ENCODE results near the gene WWP2. TPM values are rescaled to one million over a fixed set of nuclear protein-coding genes. Genes with fewer than 3 reads are reported as not detected.
"Not testable (repeated sequence)": the region's sequence is repeated elsewhere in the genome, so short reads cannot be mapped to it uniquely, and the experiment has no call there.

Gene WWP2
- total RNA-seq, 2 experiments from 2014 or later, result 41.9 to 43.0 TPM

GRCh38 chr16:69754143-69754468 lies 8.0 kb upstream of the WWP2 start:
- peaks cover 34% of the 10 kb centered on the region for H3K4me1 Mint-ChIP-seq (ENCODE audit: low read depth)
- H3K36me3 Mint-ChIP-seq (ENCODE audit: low read depth), result peaks cover 43% of the 10 kb centered on the region
- H3K36me3 ChIP-seq (ENCODE audit: insufficient read depth, low read length), result peaks cover 27% of the 10 kb centered on the region
- no peaks in the 10 kb centered on the region for H3K27me3 Mint-ChIP-seq
- no peak for TF ChIP-seq CTCF (IDR thresholded peaks at IDR 0.05)
- no peak for ATAC-seq (ENCODE audit: poor library complexity)
- H3K4me1 ChIP-seq (ENCODE audit: insufficient read depth, low read length), result peaks cover 24% of the 10 kb centered on the region
- no peaks in the 10 kb centered on the region for H3K27me3 ChIP-seq (ENCODE audit: control insufficient read depth in 1 of 2, insufficient read depth in 2 of 2, low read length in 2 of 2)
- intact Hi-C loops (cut with DNase I, micrococcal nuclease), result loop anchor here (1.0 to 10.0 kb wide), 4 partner anchors 27 to 329 kb away; partner anchors contain the start of genes CYB5B (in 1 of the 2) and NQO1 (in 1 of the 2)
- no peak for DNase-seq
- H3K4me3 Mint-ChIP-seq, result peak overlapping the region; percentile 100
- peak overlapping the region; percentile 89 for H3K27ac Mint-ChIP-seq
- POLR2A ChIA-PET, result interaction anchor here (0.8 to 3.8 kb wide), 12 partner anchors 8 to 415 kb away, joined by 3 to 62 read pairs (median 5); partner anchors contain the start of genes COG8, CYB5B, NQO1 and WWP2
- CTCF ChIA-PET, result interaction anchor here (0.6 to 2.9 kb wide), 12 partner anchors 10 to 358 kb away, joined by 3 to 19 read pairs (median 4); partner anchors contain the start of gene NQO1
- H3K4me3 ChIP-seq (ENCODE audit: low read length), result peak overlapping the region; percentile 100
- peak overlapping the region; percentile 71 to 78 for H3K27ac ChIP-seq (ENCODE audit: low read depth in 1 of 2, low read length in 2 of 2)
- no peaks in the 10 kb centered on the region for H3K9me3 ChIP-seq (ENCODE audit: control insufficient read depth in 1 of 2, insufficient read depth in 1 of 2, low read length in 2 of 2)
- H3K9me3 Mint-ChIP-seq, result no peaks in the 10 kb centered on the region

- Histone ChIP-seq H3K4me3 (ENCODE audit: low read length) (peak within 1 kb of the TSS; percentile 100), H3K4me1 (ENCODE audit: insufficient read depth, low read length) (peaks cover 24% of the 10 kb centered on the region), H3K27me3 (ENCODE audit: control insufficient read depth in 1 of 2, insufficient read depth in 2 of 2, low read length in 2 of 2) (no peaks in the 10 kb centered on the region), H3K27ac (ENCODE audit: low read depth in 1 of 2, low read length in 2 of 2) (peak within 1 kb of the TSS; percentile 71 to 78), H3K36me3 (ENCODE audit: insufficient read depth, low read length) (peaks cover 22% of the 10 kb centered on the region), H3K9me3 (ENCODE audit: control insufficient read depth in 1 of 2, insufficient read depth in 1 of 2, low read length in 2 of 2) (no peaks in the 10 kb centered on the region)
- H3K9me3 Mint-ChIP-seq, result no peaks in the 10 kb centered on the region
- ATAC-seq (ENCODE audit: poor library complexity) (peak; percentile 96), DNase-seq (peak; percentile 92 to 100 (median 97))
- TF ChIP-seq CTCF (IDR thresholded peaks at IDR 0.05), result peak; percentile 88
- H3K36me3 Mint-ChIP-seq (ENCODE audit: low read depth), result peaks cover 38% of the 10 kb centered on the region
- intact Hi-C loops (cut with DNase I, micrococcal nuclease), result loop anchor here (1.0 to 10.0 kb wide), 4 partner anchors 27 to 330 kb away; partner anchors contain the start of genes CYB5B (in 1 of the 2) and NQO1 (in 1 of the 2)
- H3K27ac Mint-ChIP-seq, result peak within 1 kb of the TSS; percentile 89
- H3K4me1 Mint-ChIP-seq (ENCODE audit: low read depth), result peaks cover 34% of the 10 kb centered on the region
- ChIA-PET POLR2A (interaction anchor here (0.5 to 3.8 kb wide), 16 partner anchors 8 to 497 kb away, joined by 3 to 62 read pairs (median 4); partner anchors contain the start of genes COG8, CYB5B, EXOSC6 and NQO1), CTCF (interaction anchor here (0.6 to 2.9 kb wide), 13 partner anchors 10 to 358 kb away, joined by 3 to 19 read pairs (median 4); partner anchors contain the start of gene NQO1)
- H3K27me3 Mint-ChIP-seq, result no peaks in the 10 kb centered on the region
- H3K4me3 Mint-ChIP-seq, result peak within 1 kb of the TSS; percentile 100
Measured at GRCh38 chr16:69754469-69755310, 7.4 kb upstream of the WWP2 start, which contains the start of gene NOB1. Gene NOB1 (minus strand): TSS chr16:69754926. CDS start chr16:69754910, 16 bp downstream.

GRCh38 chr16:69756705-69757104 lies 5.4 kb upstream of the WWP2 start:
- no peak for DNase-seq
- H3K27ac Mint-ChIP-seq, result no peak overlapping the region
- peaks cover 33% of the 10 kb centered on the region for H3K4me1 ChIP-seq (ENCODE audit: insufficient read depth, low read length)
- H3K36me3 Mint-ChIP-seq (ENCODE audit: low read depth), result peaks cover 21% of the 10 kb centered on the region
- no peak overlapping the region for H3K4me3 ChIP-seq (ENCODE audit: low read length)
- ChIA-PET CTCF (no interaction called here), POLR2A (no interaction called here)
- H3K36me3 ChIP-seq (ENCODE audit: insufficient read depth, low read length), result peaks cover 5% of the 10 kb centered on the region
- H3K9me3 Mint-ChIP-seq, result no peaks in the 10 kb centered on the region
- H3K4me3 Mint-ChIP-seq, result peak overlapping the region; percentile 55
- H3K4me1 Mint-ChIP-seq (ENCODE audit: low read depth), result peaks cover 39% of the 10 kb centered on the region
- no peak overlapping the region for H3K27ac ChIP-seq (ENCODE audit: low read depth in 1 of 2, low read length in 2 of 2)
- TF ChIP-seq CTCF (IDR thresholded peaks at IDR 0.05), result no peak
- H3K9me3 ChIP-seq (ENCODE audit: control insufficient read depth in 1 of 2, insufficient read depth in 1 of 2, low read length in 2 of 2), result no peaks in the 10 kb centered on the region
- H3K27me3 ChIP-seq (ENCODE audit: control insufficient read depth in 1 of 2, insufficient read depth in 2 of 2, low read length in 2 of 2), result no peaks in the 10 kb centered on the region
- ATAC-seq (ENCODE audit: poor library complexity), result no peak
- no peaks in the 10 kb centered on the region for H3K27me3 Mint-ChIP-seq
- intact Hi-C loops (cut with DNase I, micrococcal nuclease), result loop anchor here in 1 of 2 experiments (10.0 kb wide), 1 partner anchor 332 kb away; the partner anchor contains the start of gene CYB5B

- intact Hi-C loops (cut with DNase I, micrococcal nuclease), result loop anchor here in 1 of 2 experiments (10.0 kb wide), 1 partner anchor 333 kb away; the partner anchor contains the start of gene CYB5B
Measured at GRCh38 chr16:69757375-69757774, 4.8 kb upstream of the WWP2 start.

More at GRCh38 chr16:69757375-69757774, 4.8 kb upstream of the WWP2 start:
- peaks cover 36% of the 10 kb centered on the region for H3K4me1 ChIP-seq (ENCODE audit: insufficient read depth, low read length)
- H3K27ac Mint-ChIP-seq; H3K27ac ChIP-seq (ENCODE audit: low read depth in 1 of 2, low read length in 2 of 2); CTCF ChIA-PET; H3K27me3 ChIP-seq (ENCODE audit: control insufficient read depth in 1 of 2, insufficient read depth in 2 of 2, low read length in 2 of 2); POLR2A ChIA-PET; H3K9me3 ChIP-seq (ENCODE audit: control insufficient read depth in 1 of 2, insufficient read depth in 1 of 2, low read length in 2 of 2); H3K4me3 Mint-ChIP-seq; H3K27me3 Mint-ChIP-seq; H3K9me3 Mint-ChIP-seq; H3K4me3 ChIP-seq (ENCODE audit: low read length); DNase-seq; H3K36me3 ChIP-seq (ENCODE audit: insufficient read depth, low read length); ATAC-seq (ENCODE audit: poor library complexity): not testable (repeated sequence)
- H3K36me3 Mint-ChIP-seq (ENCODE audit: low read depth), result peaks cover 19% of the 10 kb centered on the region
- peaks cover 37% of the 10 kb centered on the region for H3K4me1 Mint-ChIP-seq (ENCODE audit: low read depth)
